Fibroblast of pulmonary artery (primary cell): ENCODE data around the gene AMZ1.

Experiments
- DNase-seq: peaks from one replicate; pipeline ENCODE4 v3.0.0-alpha.2; 2010; ENCODE audit warnings: low read depth
- H3K4me3 ChIP-seq: replicated peaks from 2 replicates; pipeline ENCODE4 v1.5.1; 2011; ENCODE audit warnings: low read depth, mild to moderate bottlenecking, control low read depth, low read length, moderate library complexity
- CTCF ChIP-seq: IDR thresholded peaks from 2 replicates; pipeline ENCODE4 v1.5.1; 2011; ENCODE audit warnings: mild to moderate bottlenecking, control low read depth, low read length, inconsistent platforms; ENCODE audit errors: missing control alignments

Gene AMZ1

DNA sequence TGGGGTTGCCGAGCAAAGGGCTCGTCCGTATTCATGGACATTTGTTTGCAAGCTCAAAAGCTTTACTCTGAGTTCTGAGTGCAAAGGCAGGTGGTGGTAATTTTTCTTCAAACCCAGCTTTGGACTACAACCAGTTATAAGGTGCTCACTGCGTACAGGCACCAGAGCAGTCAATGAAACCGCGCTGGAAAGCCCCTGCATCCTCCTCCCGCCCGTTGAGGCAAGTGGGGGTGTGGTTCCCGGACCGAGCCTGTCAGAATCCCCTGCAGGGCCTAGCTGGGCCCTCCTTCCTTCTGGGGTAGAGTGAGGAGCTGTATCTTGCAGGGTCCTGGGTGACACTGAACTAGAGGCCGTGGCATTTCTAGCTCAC, 22.3 kb downstream of the AMZ1 start:
- H3K4me3 ChIP-seq = no peak overlapping the region
- no peak for DNase-seq
- TF ChIP-seq CTCF = no peak

DNA sequence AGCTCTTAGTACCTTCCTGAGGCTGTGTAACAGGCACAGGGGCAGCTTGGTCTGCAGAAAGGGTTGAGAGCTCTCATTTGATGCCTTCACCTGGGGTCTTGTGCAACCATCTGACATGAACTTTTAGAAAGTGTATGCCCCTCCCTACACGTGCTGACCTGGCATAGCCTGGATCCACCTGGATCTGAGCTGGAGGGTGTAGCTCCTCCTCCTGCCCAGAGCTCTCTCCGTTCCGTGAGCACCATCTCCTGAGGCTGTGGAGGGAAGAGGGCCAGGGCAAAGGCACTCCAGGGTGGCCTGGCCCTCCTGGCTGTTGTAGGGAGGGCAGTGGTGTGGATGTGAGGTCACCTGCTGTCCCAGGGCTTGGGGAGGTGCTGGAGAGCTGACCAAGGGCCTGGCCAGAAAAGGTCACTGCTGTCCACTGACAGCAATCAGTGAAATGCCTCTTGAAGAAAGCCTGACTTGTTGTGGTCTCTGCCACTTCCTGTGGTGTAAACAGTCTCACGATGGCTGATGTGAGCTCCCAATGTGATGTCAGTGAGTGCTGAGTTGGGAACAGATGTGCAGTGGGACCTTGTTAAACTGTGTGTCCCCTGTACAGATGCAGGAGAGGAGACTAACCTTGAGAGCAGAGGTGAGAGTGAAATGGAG, 23.0 kb downstream of the AMZ1 start:
- no peak for TF ChIP-seq CTCF
- H3K4me3 ChIP-seq = no peak overlapping the region
- DNase-seq = no peak

DNA sequence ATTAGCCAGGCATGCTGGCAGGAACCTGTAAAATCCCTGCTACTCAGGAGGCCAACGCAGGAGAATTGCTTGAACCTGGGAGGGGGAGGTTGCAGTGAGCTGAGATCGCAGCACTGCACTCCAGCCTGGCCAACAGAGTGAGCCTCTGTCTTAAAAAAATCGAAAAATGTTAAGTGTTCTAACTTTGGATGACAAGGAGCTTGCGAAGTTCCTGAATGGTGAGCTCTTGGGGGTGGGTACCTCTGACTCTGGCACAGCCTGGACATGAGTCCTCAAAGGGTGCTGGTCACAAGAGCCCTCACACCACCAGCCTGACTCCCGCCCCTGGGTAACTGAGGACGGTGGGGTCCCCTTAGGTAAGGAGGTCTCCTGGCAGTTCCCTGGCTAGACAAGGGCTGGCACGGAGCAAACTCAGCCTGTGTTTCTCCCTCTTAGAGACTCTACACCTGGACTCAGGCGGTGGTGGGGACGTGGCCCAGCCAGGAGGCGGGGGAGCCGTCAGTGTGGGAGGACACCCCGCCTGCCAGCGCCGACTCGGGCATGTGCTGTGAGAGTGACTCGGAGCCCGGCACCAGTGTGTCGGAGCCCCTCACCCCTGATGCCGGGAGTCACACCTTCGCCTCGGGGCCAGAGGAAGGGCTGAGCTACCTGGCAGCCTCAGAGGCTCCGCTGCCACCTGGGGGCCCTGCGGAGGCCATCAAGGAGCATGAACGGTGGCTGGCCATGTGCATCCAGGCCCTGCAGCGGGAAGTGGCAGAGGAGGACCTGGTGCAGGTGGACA, 24.1 kb downstream of the AMZ1 start:
- no peak for DNase-seq
- TF ChIP-seq CTCF = no peak
- no peak overlapping the region for H3K4me3 ChIP-seq

DNA sequence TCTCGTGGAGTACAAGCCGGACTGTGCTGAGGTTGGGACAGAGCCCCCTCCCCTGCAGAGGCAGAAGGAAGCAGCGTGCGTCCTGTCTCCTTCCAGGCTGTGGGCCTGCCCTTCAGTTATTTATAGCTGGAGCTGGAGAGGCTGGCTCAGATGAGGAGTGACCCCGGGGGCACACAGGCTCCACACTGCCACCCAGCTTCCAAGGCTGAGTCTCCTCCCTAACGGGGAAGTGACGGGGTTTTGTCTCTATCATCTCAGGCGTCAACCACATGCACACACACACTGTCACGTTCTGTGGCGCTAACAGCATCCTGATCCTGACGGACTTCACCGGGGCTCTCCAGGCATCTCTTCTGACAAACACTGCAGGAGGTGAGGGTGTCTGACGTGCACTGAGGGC, 25.4 kb downstream of the AMZ1 start:
- TF ChIP-seq CTCF = no peak
- no peak for DNase-seq
- no peak overlapping the region for H3K4me3 ChIP-seq

GRCh38 chr7:2713978-2714377, 26.0 kb downstream of the AMZ1 start:
- TF ChIP-seq CTCF = no peak

DNA sequence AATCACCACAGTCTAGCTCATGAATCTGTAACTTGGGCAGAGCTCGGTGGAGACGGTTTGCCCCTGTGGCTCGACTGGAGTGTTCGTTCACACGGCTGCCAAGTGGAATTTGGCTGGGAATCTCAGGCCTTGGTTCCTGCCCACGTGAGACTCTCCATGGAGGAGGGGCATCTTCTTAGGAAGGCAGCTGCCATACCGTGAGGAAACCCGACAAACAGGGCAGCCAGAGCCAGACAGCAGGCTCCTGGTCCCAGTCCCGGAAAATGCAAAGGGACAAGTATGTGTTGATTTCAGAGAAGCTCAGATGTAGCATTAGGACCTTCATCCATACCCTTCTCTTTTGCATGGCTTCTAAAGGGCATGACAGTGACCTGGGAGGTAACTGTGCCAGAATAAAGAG, 26.6 kb downstream of the AMZ1 start:
- no peak for TF ChIP-seq CTCF
- no peak overlapping the region for H3K4me3 ChIP-seq
- DNase-seq = no peak

More at GRCh38 chr7:2713978-2714377, 26.0 kb downstream of the AMZ1 start:
- no peak for DNase-seq
- H3K4me3 ChIP-seq = no peak overlapping the region
